ENCODE data around the gene CHRNB1. TPM values are rescaled to one million over a fixed set of nuclear protein-coding genes. Genes with fewer than 3 reads are reported as not detected.

CHRNB1 gene
- total RNA-seq, 1 experiment from 2014 or later: 7.8 TPM

- Mint-ChIP-seq H3K9me3 (ENCODE audit: unreplicated experiment) (no peaks in the 10 kb centered on the region), H3K36me3 (ENCODE audit: insufficient read depth, unreplicated experiment) (peaks cover 12% of the 10 kb centered on the region), H3K27ac (ENCODE audit: low read depth, unreplicated experiment) (no peak overlapping the region), H3K27me3 (ENCODE audit: insufficient read depth, unreplicated experiment) (no peaks in the 10 kb centered on the region), H3K4me1 (ENCODE audit: insufficient read depth, unreplicated experiment) (peaks cover 10% of the 10 kb centered on the region), H3K4me3 (ENCODE audit: unreplicated experiment) (no peak overlapping the region)
- no peak for DNase-seq (ENCODE audit: unreplicated experiment)
- CTCF ChIA-PET: no interaction called here
- BruUV-seq (replicated peaks): no TSS peak
- intact Hi-C loops (cut with micrococcal nuclease): no loop called here
- POLR2A ChIA-PET: interaction anchor here (0.7 kb wide), 1 partner anchor 1944 kb away, joined by 3 read pairs; no protein-coding TSS in a partner anchor
- no peak for TF ChIP-seq CTCF (IDR thresholded peaks at IDR 0.05; ENCODE audit: unreplicated experiment)
Observed at GRCh38 chr17:7409716-7410115, 35.1 kb upstream of the CHRNB1 start.

GRCh38 chr17:7410634-7411426, 34.0 kb upstream of the CHRNB1 start:
- intact Hi-C loops (cut with micrococcal nuclease): no loop called here
- H3K27me3 Mint-ChIP-seq (ENCODE audit: insufficient read depth, unreplicated experiment): no peaks in the 10 kb centered on the region
- CTCF ChIA-PET: no interaction called here
- POLR2A ChIA-PET: interaction anchor here (0.7 kb wide), 1 partner anchor 29 kb away, joined by 3 read pairs; no protein-coding TSS in a partner anchor
- peaks cover 12% of the 10 kb centered on the region for H3K36me3 Mint-ChIP-seq (ENCODE audit: insufficient read depth, unreplicated experiment)
- BruUV-seq (replicated peaks): no TSS peak
- no peak overlapping the region for H3K27ac Mint-ChIP-seq (ENCODE audit: low read depth, unreplicated experiment)
- no peaks in the 10 kb centered on the region for H3K9me3 Mint-ChIP-seq (ENCODE audit: unreplicated experiment)
- no peak overlapping the region for H3K4me3 Mint-ChIP-seq (ENCODE audit: unreplicated experiment)
- H3K4me1 Mint-ChIP-seq (ENCODE audit: insufficient read depth, unreplicated experiment): peaks cover 5% of the 10 kb centered on the region
- TF ChIP-seq CTCF (IDR thresholded peaks at IDR 0.05; ENCODE audit: unreplicated experiment): no peak
- DNase-seq (ENCODE audit: unreplicated experiment): no peak

GRCh38 chr17:7411427-7411750, 33.5 kb upstream of the CHRNB1 start:
- intact Hi-C loops (cut with micrococcal nuclease): no loop called here
- H3K27me3 Mint-ChIP-seq (ENCODE audit: insufficient read depth, unreplicated experiment): no peaks in the 10 kb centered on the region
- H3K27ac Mint-ChIP-seq (ENCODE audit: low read depth, unreplicated experiment): no peak overlapping the region
- peaks cover under 1% of the 10 kb centered on the region for H3K4me1 Mint-ChIP-seq (ENCODE audit: insufficient read depth, unreplicated experiment)
- H3K4me3 Mint-ChIP-seq (ENCODE audit: unreplicated experiment): no peak overlapping the region
- no peaks in the 10 kb centered on the region for H3K9me3 Mint-ChIP-seq (ENCODE audit: unreplicated experiment)
- peaks cover 12% of the 10 kb centered on the region for H3K36me3 Mint-ChIP-seq (ENCODE audit: insufficient read depth, unreplicated experiment)
- TF ChIP-seq CTCF (IDR thresholded peaks at IDR 0.05; ENCODE audit: unreplicated experiment): no peak
- ChIA-PET CTCF (no interaction called here), POLR2A (interaction anchor here (0.7 kb wide), 1 partner anchor 30 kb away, joined by 3 read pairs; no protein-coding TSS in a partner anchor)
- DNase-seq (ENCODE audit: unreplicated experiment): no peak
- no TSS peak for BruUV-seq (replicated peaks)

- no peak overlapping the region for H3K4me3 Mint-ChIP-seq (ENCODE audit: unreplicated experiment)
- H3K36me3 Mint-ChIP-seq (ENCODE audit: insufficient read depth, unreplicated experiment): peaks cover 12% of the 10 kb centered on the region
- peaks cover 5% of the 10 kb centered on the region for H3K4me1 Mint-ChIP-seq (ENCODE audit: insufficient read depth, unreplicated experiment)
- TF ChIP-seq CTCF (IDR thresholded peaks at IDR 0.05; ENCODE audit: unreplicated experiment): no peak
- ChIA-PET CTCF (interaction anchor here (0.5 kb wide), 1 partner anchor 61 kb away, joined by 4 read pairs; no protein-coding TSS in a partner anchor), POLR2A (interaction anchor here (0.6 to 1.0 kb wide), 3 partner anchors 9 to 145 kb away, joined by 3 to 8 read pairs (median 3); partner anchors contain the start of genes TMEM256 and TNFSF13)
- no peaks in the 10 kb centered on the region for H3K27me3 Mint-ChIP-seq (ENCODE audit: insufficient read depth, unreplicated experiment)
- peak; percentile 33 for DNase-seq (ENCODE audit: unreplicated experiment)
- H3K27ac Mint-ChIP-seq (ENCODE audit: low read depth, unreplicated experiment): no peak overlapping the region
- no TSS peak for BruUV-seq (replicated peaks)
- H3K9me3 Mint-ChIP-seq (ENCODE audit: unreplicated experiment): no peaks in the 10 kb centered on the region
- intact Hi-C loops (cut with micrococcal nuclease): no loop called here
Observed at GRCh38 chr17:7413346-7413985, 31.4 kb upstream of the CHRNB1 start.

All from MCF 10A (cell line).